HG03354 (cell line): ENCODE data around the gene PCK2.
A peak's percentile ranks its signal among the peaks of the same experiment; 100 is the strongest.

Experiments
- ATAC-seq: cut with Tn5 transposase; IDR thresholded peaks from one replicate; pipeline ENCODE4 v1.9.1; 2021; ENCODE audit warnings: mild to moderate bottlenecking; ENCODE audit not compliant: unreplicated experiment, poor library complexity, severe bottlenecking

PCK2 gene

DNA sequence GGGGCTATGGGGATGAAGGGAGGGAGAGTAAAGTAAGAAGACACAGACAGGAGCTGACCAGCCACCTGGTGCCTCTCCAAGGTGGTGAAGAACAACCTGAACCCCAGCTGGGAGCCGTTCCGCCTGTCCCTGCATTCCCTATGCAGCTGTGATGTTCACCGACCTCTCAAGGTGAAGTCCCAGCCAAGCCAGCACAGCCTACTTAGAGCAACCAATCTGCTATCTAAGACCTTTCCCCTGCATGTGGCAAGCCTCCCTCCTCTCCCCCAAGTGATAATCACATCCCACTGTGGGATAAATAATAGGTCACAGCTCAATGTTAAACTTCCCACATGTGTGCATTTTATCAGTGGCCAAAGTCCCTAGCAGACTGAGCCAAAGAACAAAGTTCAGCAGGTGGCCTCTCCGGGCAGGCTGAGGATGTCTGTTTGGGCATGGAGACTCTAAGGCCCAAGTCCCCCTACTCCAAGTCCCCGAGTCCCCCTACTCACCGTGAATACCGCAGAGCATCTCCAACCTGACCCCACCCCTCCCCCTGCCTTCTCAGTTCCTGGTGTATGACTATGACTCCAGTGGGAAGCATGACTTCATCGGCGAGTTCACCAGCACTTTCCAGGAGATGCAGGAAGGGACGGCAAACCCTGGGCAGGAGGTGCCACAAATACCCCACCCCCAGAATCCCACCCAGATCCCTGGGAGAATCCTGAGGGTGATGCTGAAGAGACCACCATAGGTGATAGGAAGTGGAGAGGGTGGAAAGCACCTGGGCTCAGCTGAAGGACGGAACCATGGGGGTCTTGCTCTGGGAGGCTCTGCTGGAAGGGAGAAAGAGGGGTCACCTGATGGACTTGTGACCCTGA, 19.3 kb upstream of the PCK2 start:
- ATAC-seq, result no peak

DNA sequence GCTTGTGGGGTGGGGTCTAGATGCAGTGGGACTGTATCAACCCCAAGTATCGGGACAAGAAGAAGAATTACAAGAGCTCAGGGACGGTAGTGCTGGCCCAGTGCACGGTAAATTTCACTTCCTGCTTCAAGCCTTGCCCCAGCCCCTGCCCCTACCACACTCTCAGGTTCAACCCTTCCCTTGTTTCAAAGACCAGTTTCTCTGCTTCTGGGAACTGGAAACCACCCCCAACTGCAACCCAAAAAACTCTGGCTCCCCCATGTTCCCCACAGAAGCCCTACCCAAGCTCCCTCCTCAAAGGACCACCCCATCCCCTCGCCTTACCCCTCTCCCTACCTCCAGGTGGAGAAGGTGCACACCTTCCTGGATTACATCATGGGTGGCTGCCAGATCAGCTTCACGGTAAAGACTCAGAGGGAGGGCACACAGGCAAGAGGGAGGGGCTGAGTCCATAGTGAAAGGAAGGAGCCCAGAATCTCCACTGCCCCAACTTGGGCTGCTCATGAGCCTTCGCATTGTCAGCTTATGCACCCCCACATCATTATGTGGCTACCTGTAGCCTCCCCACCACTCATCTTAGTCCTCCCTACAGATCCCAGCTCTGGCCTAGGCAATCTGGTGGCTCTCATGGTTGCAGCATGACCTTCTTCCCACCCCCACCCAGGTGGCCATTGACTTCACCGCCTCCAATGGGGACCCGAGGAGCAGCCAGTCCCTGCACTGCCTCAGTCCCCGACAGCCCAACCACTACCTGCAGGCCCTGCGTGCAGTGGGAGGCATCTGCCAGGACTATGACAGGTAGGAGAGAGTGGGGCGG, 18.4 kb upstream of the PCK2 start:
- no peak for ATAC-seq

DNA sequence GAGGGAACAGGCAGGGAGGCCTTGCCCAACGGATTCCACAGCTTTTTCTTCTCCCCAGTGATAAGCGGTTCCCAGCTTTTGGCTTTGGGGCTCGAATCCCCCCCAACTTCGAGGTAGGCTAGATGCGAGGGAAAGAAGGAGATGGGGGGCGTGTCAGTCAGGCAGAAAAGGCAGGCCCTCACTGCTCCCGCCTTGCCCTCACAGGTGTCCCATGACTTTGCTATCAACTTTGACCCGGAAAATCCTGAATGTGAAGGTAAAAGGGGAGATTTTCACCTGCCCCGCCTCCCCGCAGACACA, 17.9 kb upstream of the PCK2 start:
- ATAC-seq, result no peak

DNA sequence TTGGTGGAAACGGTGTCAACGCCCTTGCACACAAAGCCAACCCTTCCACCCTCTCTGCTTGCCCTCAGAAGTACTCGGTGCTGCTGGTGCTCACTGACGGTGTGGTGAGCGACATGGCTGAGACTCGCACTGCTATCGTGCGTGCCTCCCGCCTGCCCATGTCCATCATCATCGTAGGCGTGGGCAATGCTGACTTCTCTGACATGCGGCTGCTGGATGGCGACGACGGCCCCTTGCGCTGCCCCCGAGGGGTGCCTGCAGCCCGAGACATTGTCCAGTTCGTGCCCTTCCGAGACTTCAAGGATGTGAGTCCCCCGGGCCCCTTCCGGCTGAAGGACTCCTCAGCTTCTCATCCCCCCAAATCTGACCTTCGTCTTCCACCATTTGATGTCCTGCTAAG, 17.0 kb upstream of the PCK2 start:
- no peak for ATAC-seq

DNA sequence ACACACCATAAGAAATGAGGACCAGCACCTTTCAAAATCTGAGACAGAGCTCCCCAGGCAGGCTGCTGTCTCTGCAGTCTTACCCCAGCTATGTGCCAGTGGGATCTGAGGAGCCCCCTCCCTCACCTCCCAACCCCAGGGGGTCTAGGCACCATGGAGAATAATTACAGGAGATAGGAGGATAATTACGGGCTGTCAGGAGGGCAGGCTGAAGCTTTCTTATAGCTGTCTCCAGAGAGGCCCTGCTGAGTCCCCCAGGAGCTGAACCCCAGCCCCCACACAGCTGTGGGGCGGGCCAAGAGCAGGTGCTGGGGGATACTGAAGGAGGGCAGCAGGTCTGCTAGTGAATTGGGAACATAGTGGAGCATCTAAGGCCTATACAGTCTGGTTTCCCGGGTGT, 16.0 kb upstream of the PCK2 start:
- ATAC-seq, result no peak

DNA sequence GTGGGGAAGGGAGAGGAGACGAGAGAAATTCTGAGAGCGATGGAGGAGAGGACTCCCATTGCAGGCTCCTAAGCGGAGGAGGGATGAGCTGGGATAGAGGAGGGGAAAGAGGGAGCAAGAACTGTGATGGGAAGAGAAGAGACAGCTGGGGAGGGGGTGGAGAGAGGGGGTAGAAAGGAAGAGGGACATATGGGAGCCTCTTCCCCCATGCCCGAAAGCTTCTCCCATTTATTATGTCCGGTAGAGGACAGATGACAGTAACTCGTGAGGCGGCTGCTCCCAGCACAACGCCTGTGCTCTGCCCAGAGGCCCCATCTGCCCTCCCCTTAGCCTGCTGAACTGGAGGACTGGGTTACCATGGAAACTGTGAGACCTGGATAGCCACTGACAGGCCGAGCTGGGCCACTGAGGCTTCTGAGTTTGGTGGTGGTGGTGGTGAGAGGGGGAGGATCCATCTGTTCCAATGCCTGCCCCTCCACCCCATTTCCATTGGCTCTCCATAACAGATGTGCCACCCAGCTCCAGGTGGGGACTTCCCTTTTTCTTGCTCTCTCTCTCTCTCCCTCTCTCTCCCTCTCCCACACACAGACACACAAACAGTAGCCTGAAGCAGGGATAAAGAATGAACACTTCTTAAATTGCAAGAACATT, 14.5 kb upstream of the PCK2 start:
- no peak for ATAC-seq

DNA sequence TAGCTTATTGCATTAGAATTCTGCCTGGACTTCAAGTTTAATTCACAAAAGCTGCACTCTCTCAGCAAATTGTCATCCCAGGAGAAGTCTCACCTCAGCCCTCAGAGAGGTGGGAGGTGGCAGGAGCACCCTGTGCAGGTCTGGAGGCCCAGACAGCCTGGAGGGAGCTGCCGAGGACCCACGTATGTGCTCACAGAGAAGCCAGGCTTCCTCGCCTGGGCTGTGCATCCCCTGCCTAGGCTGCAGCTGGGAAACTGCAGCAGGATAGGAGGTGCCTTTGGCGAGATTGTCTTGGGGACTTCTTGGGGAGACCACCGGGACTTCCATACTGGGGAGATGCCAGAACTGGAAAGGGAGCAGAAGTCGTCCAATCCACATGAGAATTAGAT, 14.0 kb upstream of the PCK2 start:
- ATAC-seq, result no peak

DNA sequence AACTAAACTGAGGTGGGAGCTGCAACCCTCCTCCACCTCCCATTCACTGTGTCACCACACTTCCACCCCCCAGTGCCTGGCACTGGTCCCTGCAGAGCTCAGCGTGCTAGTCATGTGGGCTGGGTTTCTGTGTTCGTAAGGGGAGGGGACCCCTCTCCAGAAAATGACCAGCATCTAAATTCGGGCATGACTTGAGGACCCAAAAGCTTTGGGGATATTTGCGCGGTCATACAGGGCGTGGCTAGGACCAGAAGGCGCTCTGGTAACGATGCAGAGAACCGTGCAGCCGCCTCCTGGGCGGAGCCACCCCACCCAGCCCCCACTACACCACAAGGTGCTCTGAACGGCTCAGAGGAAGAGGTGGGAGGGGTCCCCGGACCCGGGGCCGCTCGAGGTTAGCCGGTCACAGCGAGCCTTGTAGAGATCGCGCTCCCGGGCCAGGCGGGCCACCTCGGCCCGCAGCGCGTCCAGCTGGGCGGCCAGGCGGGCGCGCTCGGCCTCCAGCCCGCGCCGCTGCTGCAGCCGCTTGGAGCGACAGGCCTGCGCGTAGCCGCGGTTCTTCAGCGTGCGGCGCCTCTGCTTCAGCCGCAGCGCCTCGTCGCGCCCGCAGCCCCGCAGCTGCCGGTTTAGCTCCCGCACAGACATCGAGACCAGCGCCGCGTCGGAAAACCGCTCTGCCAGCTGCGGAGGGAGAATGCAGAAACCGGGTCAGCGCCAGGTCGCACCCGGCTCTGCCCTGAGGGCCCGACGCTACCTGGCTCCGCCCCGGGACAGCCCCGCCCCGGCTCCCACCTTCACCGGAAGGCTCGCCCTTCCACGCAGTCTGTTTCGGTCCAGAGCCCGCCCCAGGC, 13.0 kb upstream of the PCK2 start:
- ATAC-seq, result peak; percentile 91

DNA sequence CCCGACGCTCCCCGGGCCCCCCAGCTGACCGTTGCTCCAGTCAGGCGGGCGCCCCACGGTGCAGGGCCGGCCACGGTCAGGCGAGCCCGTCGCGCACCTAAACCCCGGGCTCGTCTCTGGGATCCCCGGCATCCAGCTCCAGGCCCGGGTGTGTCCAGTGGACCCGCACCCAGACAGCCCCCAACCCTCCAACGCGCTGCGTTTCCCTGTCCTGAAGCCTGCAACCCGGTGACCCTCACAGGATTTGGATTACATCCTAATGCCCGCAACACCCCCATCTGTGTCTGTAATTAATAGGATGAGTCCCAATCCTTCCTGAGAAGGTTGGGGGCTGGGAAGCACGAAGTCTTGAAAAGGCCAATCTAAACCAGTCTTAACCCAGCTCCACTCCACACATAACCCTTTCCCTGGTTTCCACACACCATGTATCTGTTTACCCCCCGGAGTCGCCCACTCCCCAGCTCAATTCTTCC, 12.3 kb upstream of the PCK2 start:
- no peak for ATAC-seq

DNA sequence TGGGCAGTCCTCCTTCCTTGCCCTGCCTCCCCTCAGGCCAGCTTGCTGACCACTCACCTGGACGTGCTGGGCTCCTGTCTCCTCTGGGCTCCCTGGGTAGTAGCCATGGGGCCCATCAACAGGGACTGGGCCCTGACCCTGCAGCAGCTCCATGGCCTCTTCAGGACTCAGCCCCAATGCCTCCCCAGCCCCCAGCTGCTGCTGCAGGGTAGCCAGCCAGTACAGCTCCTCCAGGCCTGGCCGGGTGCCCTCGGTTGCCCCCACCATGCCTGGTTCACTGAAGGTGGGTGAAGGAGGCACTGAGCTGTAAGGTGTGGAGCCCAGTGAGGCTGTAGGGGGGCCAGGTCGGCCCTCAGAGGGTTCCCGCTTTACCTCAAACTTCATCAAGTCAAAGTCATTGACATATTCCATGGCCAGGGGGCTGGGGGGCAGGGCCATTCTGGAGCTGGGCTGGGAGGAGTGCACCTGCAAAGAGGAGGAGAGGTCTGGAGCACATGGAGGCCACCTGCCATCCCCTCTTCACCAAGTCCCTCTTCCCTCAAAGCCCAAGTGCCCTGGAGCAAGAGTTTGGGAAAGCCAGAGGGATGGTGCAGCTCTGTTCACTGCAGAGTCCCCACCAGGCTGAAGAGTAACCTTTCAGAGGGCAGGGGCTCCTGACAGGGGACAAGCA, 11.6 kb upstream of the PCK2 start:
- no peak for ATAC-seq

DNA sequence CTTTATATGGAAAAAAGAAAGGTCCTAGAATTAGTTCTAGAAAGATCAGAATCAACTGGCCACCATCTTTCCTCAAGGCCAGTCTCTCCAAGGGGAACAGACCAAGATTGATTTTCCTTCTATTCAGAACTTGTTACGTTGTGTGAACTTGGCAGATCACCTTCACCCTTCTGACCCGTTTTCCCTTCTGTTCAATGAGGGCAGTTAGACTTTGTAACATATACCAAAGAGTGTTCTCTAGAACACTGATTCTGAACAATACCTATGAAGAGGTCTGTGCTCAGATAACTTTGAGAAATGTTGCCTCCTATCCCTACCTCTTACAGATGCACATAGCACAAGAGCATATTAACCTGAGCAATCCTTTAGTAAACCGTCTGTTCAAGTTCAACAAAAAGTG, 10.6 kb upstream of the PCK2 start:
- ATAC-seq, result no peak

DNA sequence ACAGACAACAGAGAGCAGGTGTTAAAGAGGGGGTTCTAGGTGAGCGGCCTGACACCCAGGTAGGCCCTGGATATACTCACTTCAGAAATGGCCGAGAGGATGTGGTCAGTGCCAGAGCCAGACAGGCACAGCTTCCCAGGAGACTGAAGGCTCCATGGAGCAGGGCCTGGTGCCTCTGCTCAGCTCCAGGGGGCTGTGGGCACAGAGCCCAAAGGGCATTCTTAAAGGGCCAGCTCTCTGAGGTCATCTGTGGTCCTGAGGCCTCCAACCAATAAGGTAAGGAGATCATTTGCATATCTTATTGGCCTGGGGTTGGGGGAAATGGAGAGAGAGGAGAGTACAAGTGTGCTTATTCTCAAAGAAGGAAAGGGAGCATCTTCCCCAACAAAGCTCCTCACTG, 9.7 kb upstream of the PCK2 start:
- ATAC-seq, result no peak

DNA sequence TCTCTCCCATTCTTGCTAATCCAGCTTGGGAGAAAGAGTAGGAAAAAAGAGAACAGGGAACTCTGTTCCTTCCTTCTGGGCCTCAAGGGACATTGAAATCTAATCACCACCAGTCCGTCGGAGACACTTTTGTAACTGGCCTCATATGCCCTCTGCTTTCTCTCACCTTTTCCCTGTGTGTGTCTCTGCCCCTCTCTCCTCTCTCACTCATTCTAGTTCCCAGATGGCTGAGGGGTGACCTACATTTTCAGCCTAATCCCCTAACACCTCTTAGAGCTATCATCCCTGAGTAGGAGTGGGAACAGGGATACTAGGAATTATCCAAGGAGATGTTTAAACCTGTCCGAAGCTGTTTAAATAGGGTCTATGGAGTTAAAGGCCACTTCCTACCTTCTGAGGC, 8.9 kb upstream of the PCK2 start:
- no peak for ATAC-seq

DNA sequence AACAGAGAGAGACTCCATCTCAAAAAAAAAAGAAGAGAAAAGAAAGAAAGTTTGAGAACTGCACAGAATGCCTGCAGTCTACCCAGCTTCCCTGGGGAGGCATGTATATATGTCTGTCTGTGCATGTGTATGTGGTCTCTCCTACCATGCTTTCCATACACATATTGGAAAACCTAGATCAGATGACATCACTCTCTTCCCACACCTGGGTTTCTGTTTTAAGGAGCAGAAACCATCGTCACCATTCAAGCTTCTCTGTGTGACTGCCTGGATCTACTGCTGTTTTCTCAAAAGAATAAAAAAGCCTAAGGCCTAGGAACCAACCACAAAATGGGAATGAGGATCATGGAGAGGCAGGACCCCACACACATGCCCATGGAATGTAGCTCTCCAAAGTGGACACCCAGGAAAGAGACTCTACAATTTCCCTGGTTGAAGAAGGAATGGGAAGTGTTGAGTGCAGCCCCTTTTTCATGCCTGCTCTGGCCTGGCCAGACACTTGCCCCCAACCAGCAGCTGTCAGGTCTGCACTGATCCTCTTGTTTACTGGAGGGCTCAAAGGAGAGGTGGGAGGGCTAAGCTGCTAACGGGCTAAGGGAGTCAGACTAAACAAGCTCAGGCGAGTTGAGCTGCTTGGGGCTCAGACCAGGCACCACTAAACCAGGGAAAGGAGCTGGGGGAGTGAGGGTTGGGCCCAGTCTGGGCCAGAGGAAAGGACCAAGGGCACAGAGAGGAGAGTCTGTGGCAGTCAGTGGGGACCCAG, 7.7 kb upstream of the PCK2 start:
- no peak for ATAC-seq

DNA sequence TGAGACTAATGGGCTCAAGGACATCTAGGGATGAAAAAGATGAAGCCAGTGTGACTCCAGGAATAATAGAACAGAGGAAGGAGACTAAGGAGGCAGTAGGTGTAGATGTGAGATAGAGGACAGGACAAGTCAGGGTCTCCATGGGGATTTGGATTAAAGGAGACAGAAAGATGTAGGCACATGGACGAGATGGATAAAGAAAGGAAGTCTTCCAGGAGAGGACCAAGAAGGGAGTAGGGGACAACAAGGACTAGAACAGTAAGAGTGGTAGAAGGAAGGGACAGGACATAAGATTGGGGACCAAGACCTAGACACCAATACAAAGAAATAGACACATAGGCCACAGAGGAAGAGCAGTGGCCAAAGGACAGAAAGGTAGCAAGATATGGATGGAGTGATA, 7.1 kb upstream of the PCK2 start:
- no peak for ATAC-seq

DNA sequence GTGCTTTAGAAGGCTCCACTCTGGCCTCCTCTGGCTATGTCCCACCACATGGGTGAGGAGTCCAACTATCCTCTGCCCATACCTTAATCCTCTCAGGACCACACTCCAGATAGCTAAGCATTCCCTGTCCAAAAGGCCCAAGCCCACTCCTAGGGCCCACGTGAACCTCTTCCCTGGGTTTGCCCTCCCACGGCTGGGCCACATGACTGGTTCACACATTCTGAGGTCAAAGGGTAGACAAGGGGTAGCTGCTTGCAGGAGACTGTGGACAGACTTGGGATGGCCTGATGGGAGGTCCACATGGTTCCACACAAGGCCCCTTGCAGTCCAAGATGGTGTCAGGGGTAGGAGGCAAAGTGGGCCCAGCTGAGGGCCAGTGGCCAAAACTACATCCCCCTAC, 6.0 kb upstream of the PCK2 start:
- ATAC-seq, result no peak

DNA sequence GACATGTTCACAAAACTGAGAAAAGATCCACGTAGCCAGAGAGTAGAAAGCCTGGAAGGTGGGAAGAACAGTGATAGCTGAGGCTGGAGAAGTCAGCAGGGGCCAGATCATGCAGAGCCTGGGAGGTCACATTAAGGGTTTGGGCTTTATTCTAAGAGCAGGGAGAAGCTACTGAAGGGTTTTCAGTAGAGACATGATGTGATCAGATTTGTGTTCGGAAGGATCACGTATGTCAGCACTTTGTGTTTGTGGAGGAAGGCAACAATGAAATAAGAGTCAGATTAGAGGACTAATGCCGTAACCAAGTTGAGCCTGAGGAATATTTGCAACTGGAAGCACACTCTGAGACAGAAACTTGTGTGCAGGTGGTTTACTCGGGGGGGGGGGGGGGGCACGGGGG, 4.2 kb upstream of the PCK2 start:
- ATAC-seq, result no peak

DNA sequence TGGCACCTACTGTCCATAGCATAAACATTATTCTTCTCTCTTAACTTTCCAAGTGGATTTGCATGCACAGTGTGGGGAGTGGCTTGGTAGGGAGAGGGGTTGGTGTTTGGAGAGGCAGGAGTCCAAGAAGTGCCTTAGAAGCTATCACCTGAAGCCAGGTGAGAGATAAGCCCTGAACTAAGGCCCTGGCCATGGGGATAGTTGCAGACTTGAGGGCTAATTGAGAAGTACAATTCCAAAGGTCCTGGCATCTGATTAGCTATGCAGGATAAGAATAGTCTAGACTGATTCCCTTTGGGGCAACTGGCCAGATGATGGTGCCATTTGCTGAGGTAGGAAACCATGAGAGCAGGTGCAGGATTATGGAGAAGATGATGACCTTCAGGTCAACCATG, 2.0 kb upstream of the PCK2 start:
- no peak for ATAC-seq
